ENCODE results near the gene IRAK4.

GRCh38 chr12:43728117-43728516 lies 30.6 kb upstream of the IRAK4 start:
- TF ChIP-seq POLR2A (IDR thresholded peaks at IDR 0.05) (no peak), CTCF (IDR thresholded peaks at IDR 0.05) (no peak)

All from uterus (tissue), 2 donors.